Left ventricle myocardium inferior (tissue), 1 donor: Measurements from ENCODE around the gene ARHGEF5. TPM values are rescaled to one million over a fixed set of nuclear protein-coding genes. Genes with fewer than 3 reads are reported as not detected.

Experiments
- DNase-seq: peaks from one replicate; pipeline ENCODE4 v3.0.0-alpha.2; 2020
- H3K27ac ChIP-seq: fragments of 200-600 bp; replicated peaks from 2 replicates; pipeline ENCODE4 v1.8.0; 2021
- H3K27me3 ChIP-seq: fragments of 200-600 bp; 2 replicates; pipeline ENCODE4 v1.8.0; 2021; ENCODE audit warnings: low read depth
- H3K36me3 ChIP-seq: fragments of 200-600 bp; 2 replicates; pipeline ENCODE4 v1.8.0; 2021
- H3K4me1 ChIP-seq: fragments of 200-600 bp; 2 replicates; pipeline ENCODE4 v1.8.0; 2021
- H3K4me3 ChIP-seq: fragments of 200-600 bp; 2 replicates; pipeline ENCODE4 v1.8.0; 2021; ENCODE audit warnings: mild to moderate bottlenecking, moderate library complexity
- H3K9me3 ChIP-seq: fragments of 200-600 bp; replicated peaks from 2 replicates; pipeline ENCODE4 v1.8.0; 2021
- intact Hi-C: fragments of 100-400 bp; cut with micrococcal nuclease; formaldehyde crosslinking; loops from one replicate; pipeline ENCODE4 v1.11.0; 2022
- total RNA-seq: library from RNA; stranded (reverse); fragmentation: NEBNext Ultra II Directional; extraction: Animal tissue kit (Norgen Biotek cat#: 25700); gene quantifications from one replicate; pipeline ENCODE4 v1.2.1, GENCODE V29; 2021
- TF ChIP-seq, protein P1 (sequence below): fragments of 200-600 bp; IDR thresholded peaks from 2 replicates; pipeline ENCODE4 v1.8.0; 2021; ENCODE audit warnings: antibody characterized with exemption, mild to moderate bottlenecking, borderline replicate concordance
- donor health status: DM: no; HTN: yes; CAD: no; lungs with severe emphysema.

Gene ARHGEF5
- total RNA-seq, 1 donor from 2014 or later = 0.80 TPM

DNA sequence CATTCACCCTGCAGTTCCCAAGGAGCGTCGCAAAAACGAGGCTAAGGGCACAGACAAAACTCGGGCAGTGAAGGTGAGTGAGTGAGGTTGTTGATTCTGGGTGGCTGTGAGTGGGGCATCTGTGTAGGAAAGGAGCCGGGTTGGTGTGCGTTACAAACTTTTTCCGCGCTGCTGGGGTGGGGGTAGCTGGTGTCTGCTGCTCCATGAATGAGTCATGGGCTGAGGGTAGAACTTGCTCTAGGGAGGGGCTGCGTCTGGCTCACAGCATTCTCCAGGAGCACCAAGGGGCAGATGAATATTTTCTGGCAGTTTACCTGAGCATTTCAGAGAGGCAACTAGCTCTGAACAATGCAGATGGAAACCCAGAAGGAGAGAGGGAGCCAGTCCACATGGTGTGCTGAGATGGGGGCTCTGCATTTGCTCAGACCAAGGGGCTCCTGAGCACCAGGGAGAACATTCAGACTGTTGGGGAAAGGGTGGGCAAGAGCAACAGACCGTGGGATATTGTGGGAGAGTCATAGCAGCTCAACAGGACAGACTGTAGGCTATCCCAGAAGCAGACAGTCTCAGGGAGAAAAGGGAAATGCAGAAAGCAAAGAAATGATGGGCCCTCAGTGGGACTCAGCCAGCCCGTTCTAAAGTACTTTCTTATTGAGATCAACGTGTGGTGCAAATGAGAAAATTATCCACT is 29.5 kb downstream of the ARHGEF5 start:
- DNase-seq = no peak
- Histone ChIP-seq H3K36me3 (peaks cover 2% of the 10 kb centered on the region), H3K4me1 (no peaks in the 10 kb centered on the region), H3K9me3 (no peaks in the 10 kb centered on the region), H3K27me3 (no peaks in the 10 kb centered on the region), H3K27ac (no peak overlapping the region), H3K4me3 (no peak overlapping the region)
- TF ChIP-seq, protein P1, sequence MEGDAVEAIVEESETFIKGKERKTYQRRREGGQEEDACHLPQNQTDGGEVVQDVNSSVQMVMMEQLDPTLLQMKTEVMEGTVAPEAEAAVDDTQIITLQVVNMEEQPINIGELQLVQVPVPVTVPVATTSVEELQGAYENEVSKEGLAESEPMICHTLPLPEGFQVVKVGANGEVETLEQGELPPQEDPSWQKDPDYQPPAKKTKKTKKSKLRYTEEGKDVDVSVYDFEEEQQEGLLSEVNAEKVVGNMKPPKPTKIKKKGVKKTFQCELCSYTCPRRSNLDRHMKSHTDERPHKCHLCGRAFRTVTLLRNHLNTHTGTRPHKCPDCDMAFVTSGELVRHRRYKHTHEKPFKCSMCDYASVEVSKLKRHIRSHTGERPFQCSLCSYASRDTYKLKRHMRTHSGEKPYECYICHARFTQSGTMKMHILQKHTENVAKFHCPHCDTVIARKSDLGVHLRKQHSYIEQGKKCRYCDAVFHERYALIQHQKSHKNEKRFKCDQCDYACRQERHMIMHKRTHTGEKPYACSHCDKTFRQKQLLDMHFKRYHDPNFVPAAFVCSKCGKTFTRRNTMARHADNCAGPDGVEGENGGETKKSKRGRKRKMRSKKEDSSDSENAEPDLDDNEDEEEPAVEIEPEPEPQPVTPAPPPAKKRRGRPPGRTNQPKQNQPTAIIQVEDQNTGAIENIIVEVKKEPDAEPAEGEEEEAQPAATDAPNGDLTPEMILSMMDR = no peak
- intact Hi-C loops = no loop called here

DNA sequence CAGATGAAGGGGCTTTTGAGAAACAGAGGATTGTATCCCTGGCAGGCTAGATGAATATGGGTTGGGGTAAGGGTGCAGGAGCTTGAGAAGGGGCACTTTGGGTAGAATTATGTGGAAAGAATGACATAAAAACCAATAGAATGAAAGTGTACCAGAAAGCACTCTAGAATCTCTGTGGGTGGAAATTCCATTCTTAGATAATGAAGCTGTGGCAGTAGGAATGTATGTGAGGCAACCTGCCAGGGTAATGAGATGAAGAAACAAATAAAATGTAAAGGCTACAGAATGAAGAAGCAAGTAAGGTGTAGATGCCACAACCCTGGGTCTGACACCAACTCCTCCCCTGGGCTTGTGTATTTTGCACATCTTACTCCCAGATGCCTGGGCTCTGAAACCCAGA is 31.5 kb downstream of the ARHGEF5 start:
- DNase-seq = no peak
- Histone ChIP-seq H3K4me1 (peaks cover 5% of the 10 kb centered on the region), H3K9me3 (no peaks in the 10 kb centered on the region), H3K27ac (no peak overlapping the region), H3K4me3 (no peak overlapping the region), H3K36me3 (no peaks in the 10 kb centered on the region), H3K27me3 (no peaks in the 10 kb centered on the region)
- TF ChIP-seq, protein P1 = no peak
- intact Hi-C loops = no loop called here

DNA sequence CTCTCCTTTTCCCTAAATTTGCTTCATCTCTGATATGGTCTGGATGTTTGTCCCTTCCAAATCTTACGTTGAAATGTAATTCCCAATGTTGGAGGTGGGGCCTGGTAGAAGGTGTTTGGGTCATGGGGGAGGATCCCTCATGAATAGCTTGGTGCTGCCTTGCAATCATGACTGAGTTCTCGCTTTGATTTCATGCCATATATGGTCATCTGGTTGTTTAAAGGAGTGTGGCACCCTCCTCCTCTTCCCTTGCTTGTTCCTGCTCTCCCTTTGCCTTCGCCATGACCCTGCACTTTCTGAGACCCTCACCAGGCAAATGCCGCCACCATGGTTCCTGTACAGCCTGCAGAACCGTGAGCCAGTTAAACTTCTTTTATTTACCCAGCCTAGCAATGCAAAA is 33.7 kb downstream of the ARHGEF5 start:
- TF ChIP-seq, protein P1 = no peak
- no peak for DNase-seq
- Histone ChIP-seq H3K36me3 (no peaks in the 10 kb centered on the region), H3K4me1 (peaks cover 5% of the 10 kb centered on the region), H3K4me3 (no peak overlapping the region), H3K27me3 (no peaks in the 10 kb centered on the region), H3K27ac (no peak overlapping the region), H3K9me3 (no peaks in the 10 kb centered on the region)
- intact Hi-C loops = no loop called here

DNA sequence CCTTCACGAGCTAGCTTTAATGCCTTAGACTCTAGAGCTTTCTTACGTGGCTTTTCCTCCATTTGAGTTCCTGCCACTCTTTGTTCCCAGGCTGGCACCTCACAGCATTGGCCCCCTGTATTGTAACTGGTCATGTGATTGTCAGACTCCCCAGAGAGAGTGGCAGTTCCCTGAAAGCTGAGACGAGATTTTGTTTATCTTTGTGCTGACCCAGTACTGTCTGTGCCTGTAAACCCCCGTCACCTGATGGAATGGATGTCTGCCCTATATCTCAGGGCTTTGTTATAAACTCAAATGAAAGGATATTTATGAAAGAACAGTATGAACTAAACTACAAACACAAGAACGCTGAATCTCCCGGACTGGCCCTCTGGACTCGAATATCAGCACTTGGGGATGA is 35.3 kb downstream of the ARHGEF5 start:
- Histone ChIP-seq H3K4me3 (no peak overlapping the region), H3K27ac (no peak overlapping the region), H3K4me1 (peaks cover 5% of the 10 kb centered on the region), H3K27me3 (no peaks in the 10 kb centered on the region), H3K36me3 (no peaks in the 10 kb centered on the region), H3K9me3 (no peaks in the 10 kb centered on the region)
- no peak for DNase-seq
- TF ChIP-seq, protein P1 = no peak
- intact Hi-C loops = no loop called here

DNA sequence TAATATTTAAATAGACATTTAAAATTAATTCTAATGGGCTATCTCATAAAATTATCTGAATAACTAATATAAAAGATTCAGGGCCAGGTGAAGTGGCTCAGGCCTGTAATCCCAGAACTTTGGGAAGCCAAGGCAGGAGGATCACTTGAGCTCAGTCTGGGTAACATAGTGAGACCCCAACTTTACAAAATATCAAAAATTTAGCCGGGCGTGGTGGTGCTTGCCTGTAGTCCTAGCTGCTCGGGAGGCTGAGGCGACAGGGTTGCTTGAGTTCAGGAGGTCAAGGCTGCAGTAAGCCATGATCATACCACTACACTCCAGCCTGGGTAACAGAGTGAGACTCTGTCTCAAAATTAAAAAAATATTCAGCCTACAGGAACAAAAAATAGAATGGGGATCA is 35.8 kb downstream of the ARHGEF5 start:
- TF ChIP-seq, protein P1 = no peak
- no peak overlapping the region for H3K27ac ChIP-seq
- no peaks in the 10 kb centered on the region for H3K36me3 ChIP-seq
- no peak for DNase-seq
- H3K9me3 ChIP-seq = no peaks in the 10 kb centered on the region
- intact Hi-C loops = no loop called here
- H3K4me3 ChIP-seq = no peak overlapping the region
- peaks cover 5% of the 10 kb centered on the region for H3K4me1 ChIP-seq
- H3K27me3 ChIP-seq = no peaks in the 10 kb centered on the region
